B cell (primary cell): Measurements from ENCODE around the gene KCNMB3. TPM values are rescaled to one million over a fixed set of nuclear protein-coding genes. Genes with fewer than 3 reads are reported as not detected.
"Not testable (repeated sequence)": the region's sequence is repeated elsewhere in the genome, so short reads cannot be mapped to it uniquely, and the experiment has no call there.

Experiments
- ATAC-seq: fragments of 200-7000 bp; cut with Tn5 transposase; one replicate; pipeline ENCODE4 v1.10.0; 2021; ENCODE audit warnings: low read depth, mild to moderate bottlenecking, moderate number of reproducible peaks, moderate library complexity
- CTCF ChIA-PET: fragments of 350-600 bp; sonication (Branson Sonifier 250); formaldehyde crosslinking; loops from one replicate; lab custom pipeline; 2021; ENCODE audit warnings: antibody characterized with exemption, inconsistent platforms; lab: Charles Lee
- POLR2A ChIA-PET: fragments of 350-600 bp; sonication (Branson Sonifier 250); formaldehyde crosslinking; loops from one replicate; lab custom pipeline; 2021; ENCODE audit warnings: antibody characterized with exemption; lab: Charles Lee
- DNase-seq: peaks from one replicate; pipeline ENCODE4 v3.0.0; 2013
- H2AFZ ChIP-seq: 2 replicates; pipeline ENCODE4 v1.6.1; 2012; ENCODE audit warnings: mild to moderate bottlenecking, low read depth, low read length; ENCODE audit not compliant: insufficient read depth, poor library complexity, severe bottlenecking
- H3K27ac ChIP-seq, 2 donors: 1 replicate in 1 of 2; 2 replicates in 1 of 2; pipeline ENCODE4 v1.5.1; 2012 to 2013; ENCODE audit warnings: low read length in 2 of 2, mild to moderate bottlenecking in 2 of 2, moderate library complexity in 1 of 2
- H3K27me3 ChIP-seq, 4 experiments: fragments of 200-600 bp in 1 of 4; sonication (generic) in 1 of 4; replicated peaks in 1 of 4; 1 replicate in 2 of 4; 2 replicates in 2 of 4; pipeline versions ENCODE4 v1.6.1 to v1.7.0; 2013 to 2016; ENCODE audit warnings: low read length in 3 of 4, mild to moderate bottlenecking in 2 of 4, mixed read lengths in 1 of 4, moderate library complexity in 1 of 4; ENCODE audit not compliant: insufficient read depth in 4 of 4, control insufficient read depth in 3 of 4; ENCODE audit errors: control extremely low read depth in 1 of 4
- H3K36me3 ChIP-seq, 2 experiments: replicated peaks in 1 of 2; 1 replicate in 1 of 2; 2 replicates in 1 of 2; pipeline versions ENCODE4 v1.6.1 to v1.7.1; 2013; ENCODE audit warnings: low read length in 1 of 2; ENCODE audit not compliant: insufficient read depth in 2 of 2, control insufficient read depth in 1 of 2; ENCODE audit errors: control extremely low read depth in 1 of 2, extremely low read depth in 1 of 2
- H3K4me1 ChIP-seq, 2 donors: fragments of 200-600 bp in 1 of 2; sonication (generic) in 1 of 2; 1 replicate in 1 of 2; 2 replicates in 1 of 2; pipeline versions ENCODE4 v1.5.1 to v1.6.1; 2013 to 2017; ENCODE audit warnings: low read length in 2 of 2; ENCODE audit not compliant: control insufficient read depth in 2 of 2, insufficient read depth in 2 of 2
- H3K4me2 ChIP-seq: replicated peaks from 2 replicates; pipeline ENCODE3; 2012; ENCODE audit warnings: mild to moderate bottlenecking, low read depth, low read length; ENCODE audit not compliant: poor library complexity, severe bottlenecking
- H3K4me3 ChIP-seq, 5 experiments: fragments of 200-600 bp in 1 of 5; sonication (generic) in 1 of 5; 1 replicate in 3 of 5; 2 replicates in 2 of 5; pipeline versions ENCODE4 v1.5.1 to v1.7.0; 2011 to 2016; ENCODE audit warnings: low read length in 4 of 5, mild to moderate bottlenecking in 4 of 5, low read depth in 2 of 5, control low read depth in 1 of 5, moderate library complexity in 1 of 5; ENCODE audit not compliant: insufficient read depth in 1 of 5; ENCODE audit errors: control extremely low read depth in 1 of 5, extremely low read depth in 1 of 5
- H3K79me2 ChIP-seq: fragments of 200-600 bp; sonication (generic); one replicate; pipeline ENCODE4 v1.6.0; 2016; ENCODE audit warnings: low read length; ENCODE audit not compliant: control insufficient read depth, insufficient read depth
- H3K9ac ChIP-seq: fragments of 200-600 bp; sonication (generic); 2 replicates; pipeline ENCODE4 v1.6.1; 2017; ENCODE audit warnings: mild to moderate bottlenecking, low read length, moderate library complexity
- H3K9me3 ChIP-seq, 3 donors: one replicate each; pipeline versions ENCODE4 v1.6.1 to v1.7.1; 2013; ENCODE audit warnings: low read length in 2 of 3; ENCODE audit not compliant: control insufficient read depth in 2 of 3, insufficient read depth in 1 of 3; ENCODE audit errors: control extremely low read depth in 1 of 3
- H4K20me1 ChIP-seq: 2 replicates; pipeline ENCODE4 v1.6.0; 2012; ENCODE audit warnings: mild to moderate bottlenecking, low read length; ENCODE audit not compliant: insufficient read depth, control insufficient read depth, poor library complexity, severe bottlenecking
- H3K27ac Mint-ChIP-seq: one replicate; pipeline ENCODE4 v1.8.0; 2021; ENCODE audit warnings: mixed read lengths
- H3K27me3 Mint-ChIP-seq: one replicate; pipeline ENCODE4 v1.8.0; 2021; ENCODE audit warnings: mixed read lengths
- H3K4me1 Mint-ChIP-seq: one replicate; pipeline ENCODE4 v1.8.0; 2021; ENCODE audit warnings: mixed read lengths
- H3K4me3 Mint-ChIP-seq: one replicate; pipeline ENCODE4 v1.8.0; 2021; ENCODE audit warnings: mixed read lengths
- H3K9me3 Mint-ChIP-seq: one replicate; pipeline ENCODE4 v1.8.0; 2022; ENCODE audit warnings: mixed read lengths; ENCODE audit not compliant: insufficient read depth
- EZH2 ChIP-seq: IDR thresholded peaks from 2 replicates; pipeline ENCODE4 v1.6.1; 2012; ENCODE audit warnings: borderline replicate concordance, low read depth, mild to moderate bottlenecking, moderate library complexity, low read length; ENCODE audit not compliant: insufficient read depth, poor library complexity, severe bottlenecking
- WGBS: methylation state at CpG from one replicate; pipeline ENCODE4 v1.1.5; 2013; ENCODE audit warnings: missing lambda C conversion rate; ENCODE audit not compliant: insufficient coverage; 5-methylcytosine and 5-hydroxymethylcytosine counted together
- intact Hi-C: fragments of 100-400 bp; cut with micrococcal nuclease; formaldehyde crosslinking; loops from one replicate; pipeline ENCODE4 v1.10.0; 2022
- polyA plus RNA-seq: library from polyadenylated mRNA; depleted of rRNA; stranded (reverse); fragments of >200 nt; gene quantifications from 2 replicates; pipeline ENCODE4 v1.2.3, GENCODE V29; 2012
- total RNA-seq, 2 donors: library from RNA; stranded (reverse); fragments of 120-200 nt in 1 of 2; gene quantifications; 1 replicate in 1 of 2; 2 replicates in 1 of 2; pipeline versions ENCODE4 v1.2.3 to v1.2.4, GENCODE V29; 2013 to 2022
- TF ChIP-seq, protein P1 (sequence below): fragments of 200-600 bp; IDR thresholded peaks from one replicate; pipeline ENCODE4 v1.8.0; 2022; ENCODE audit warnings: antibody characterized with exemption, mild to moderate bottlenecking

KCNMB3 gene
- total and polyA plus RNA-seq, 2 donors (not counting 1 experiment from before 2014, with no cell fraction given) = 3.5 to 5.7 TPM

DNA sequence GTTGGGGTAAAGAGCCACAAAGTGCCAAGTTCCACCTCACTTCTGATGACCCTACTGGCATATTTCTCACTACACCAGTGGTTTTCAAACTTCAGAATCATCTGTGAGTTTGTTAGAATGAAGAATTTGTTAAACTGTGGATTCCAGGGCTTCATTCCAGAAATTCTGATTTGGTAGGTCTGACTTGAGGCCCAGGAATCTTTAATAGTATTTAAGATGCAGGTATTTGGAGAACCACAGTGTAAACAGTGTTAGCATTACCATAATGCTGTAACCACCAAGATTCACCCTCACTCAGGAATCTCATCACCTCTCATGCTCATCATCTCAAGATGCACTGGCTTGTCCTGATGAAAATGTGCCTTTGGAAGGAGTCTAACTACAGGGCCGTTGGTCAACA is 6.0 kb downstream of the KCNMB3 start:
- TF ChIP-seq EZH2 = no peak
- TF ChIP-seq, protein P1, sequence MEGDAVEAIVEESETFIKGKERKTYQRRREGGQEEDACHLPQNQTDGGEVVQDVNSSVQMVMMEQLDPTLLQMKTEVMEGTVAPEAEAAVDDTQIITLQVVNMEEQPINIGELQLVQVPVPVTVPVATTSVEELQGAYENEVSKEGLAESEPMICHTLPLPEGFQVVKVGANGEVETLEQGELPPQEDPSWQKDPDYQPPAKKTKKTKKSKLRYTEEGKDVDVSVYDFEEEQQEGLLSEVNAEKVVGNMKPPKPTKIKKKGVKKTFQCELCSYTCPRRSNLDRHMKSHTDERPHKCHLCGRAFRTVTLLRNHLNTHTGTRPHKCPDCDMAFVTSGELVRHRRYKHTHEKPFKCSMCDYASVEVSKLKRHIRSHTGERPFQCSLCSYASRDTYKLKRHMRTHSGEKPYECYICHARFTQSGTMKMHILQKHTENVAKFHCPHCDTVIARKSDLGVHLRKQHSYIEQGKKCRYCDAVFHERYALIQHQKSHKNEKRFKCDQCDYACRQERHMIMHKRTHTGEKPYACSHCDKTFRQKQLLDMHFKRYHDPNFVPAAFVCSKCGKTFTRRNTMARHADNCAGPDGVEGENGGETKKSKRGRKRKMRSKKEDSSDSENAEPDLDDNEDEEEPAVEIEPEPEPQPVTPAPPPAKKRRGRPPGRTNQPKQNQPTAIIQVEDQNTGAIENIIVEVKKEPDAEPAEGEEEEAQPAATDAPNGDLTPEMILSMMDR = no peak
- POLR2A ChIA-PET = no interaction called here
- H3K27ac Mint-ChIP-seq = peak overlapping the region; percentile 41

DNA sequence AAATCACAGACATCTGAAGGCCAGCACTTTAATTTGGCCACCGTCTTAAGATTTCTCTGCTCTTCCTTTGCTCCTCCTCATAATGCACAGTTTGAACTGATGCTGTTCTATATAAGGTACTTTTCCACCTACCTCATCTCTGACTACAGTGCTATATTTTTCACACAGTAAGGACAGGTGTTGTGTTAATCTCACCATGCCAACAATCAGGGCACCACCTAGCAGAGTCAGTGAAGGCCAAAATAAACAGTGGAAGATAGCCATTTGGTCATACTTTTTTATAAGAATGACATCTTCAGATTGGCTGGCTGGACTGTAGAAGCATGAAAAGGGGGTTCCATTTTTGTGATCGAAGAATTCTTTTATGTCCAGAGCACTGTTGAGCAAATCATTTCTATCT is 8.1 kb downstream of the KCNMB3 start:
- H2AFZ ChIP-seq, POLR2A ChIA-PET, H3K27me3 ChIP-seq: not testable (repeated sequence)

More for the DNA sequence above, 6.0 kb downstream of the KCNMB3 start:
- no peaks in the 10 kb centered on the region for H3K27me3 ChIP-seq
- no peaks in the 10 kb centered on the region for H3K4me1 ChIP-seq
- no peak overlapping the region for H3K4me2 ChIP-seq
- H3K9me3 ChIP-seq = no peaks in the 10 kb centered on the region
- H3K27me3 Mint-ChIP-seq = no peaks in the 10 kb centered on the region
- DNase-seq = no peak
- no peak overlapping the region for H3K27ac ChIP-seq
- no peak overlapping the region for H2AFZ ChIP-seq
- 100% methylated on average over 1 of the region's 1 CpG for WGBS
- H3K4me3 Mint-ChIP-seq = no peak overlapping the region
- H3K9ac ChIP-seq = no peak overlapping the region
- no peaks in the 10 kb centered on the region for H3K36me3 ChIP-seq
- intact Hi-C loops = no loop called here
- ATAC-seq = no peak
- H3K4me1 Mint-ChIP-seq = no peaks in the 10 kb centered on the region
- H3K4me3 ChIP-seq = no peak overlapping the region
- H3K9me3 Mint-ChIP-seq = no peaks in the 10 kb centered on the region
- CTCF ChIA-PET = no interaction called here
- H3K79me2 ChIP-seq = no peaks in the 10 kb centered on the region
- no peaks in the 10 kb centered on the region for H4K20me1 ChIP-seq

DNA sequence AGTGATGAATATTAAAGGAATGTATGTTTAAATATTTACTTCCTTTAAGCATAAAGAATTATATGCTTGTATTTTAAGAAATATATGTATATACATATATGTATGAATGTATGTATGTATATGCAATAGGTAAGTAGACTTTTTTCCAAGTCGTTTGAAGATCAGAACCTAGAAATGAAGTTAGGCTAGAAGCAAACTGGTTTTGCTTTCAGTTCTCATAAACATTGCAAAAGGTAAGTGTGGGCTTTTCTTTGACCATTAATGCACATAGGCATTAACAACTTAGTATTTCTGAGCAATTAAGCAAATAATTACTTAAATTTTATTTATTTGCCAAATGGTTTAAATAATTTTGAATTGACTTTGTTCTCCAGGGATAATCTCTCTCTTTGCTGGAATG is 10.6 kb downstream of the KCNMB3 start:
- POLR2A ChIA-PET, H3K27ac ChIP-seq, H4K20me1 ChIP-seq, H3K4me3 Mint-ChIP-seq, H2AFZ ChIP-seq, H3K4me1 ChIP-seq, H3K36me3 ChIP-seq, H3K9me3 ChIP-seq, H3K27me3 ChIP-seq, DNase-seq, CTCF ChIA-PET, H3K4me1 Mint-ChIP-seq, ATAC-seq, H3K9me3 Mint-ChIP-seq, intact Hi-C loops, H3K27ac Mint-ChIP-seq, H3K79me2 ChIP-seq, H3K4me3 ChIP-seq, H3K27me3 Mint-ChIP-seq, H3K4me2 ChIP-seq, H3K9ac ChIP-seq: not testable (repeated sequence)
- no CpG with 5 or more reads among the region's 1 CpG for WGBS

More for the DNA sequence above, 8.1 kb downstream of the KCNMB3 start:
- H3K9ac ChIP-seq, H3K9me3 ChIP-seq, H3K79me2 ChIP-seq, H3K4me3 Mint-ChIP-seq, ATAC-seq, H3K4me1 Mint-ChIP-seq, H4K20me1 ChIP-seq, H3K4me1 ChIP-seq, H3K4me3 ChIP-seq, H3K4me2 ChIP-seq, H3K27ac ChIP-seq, H3K27me3 Mint-ChIP-seq, H3K36me3 ChIP-seq, DNase-seq, intact Hi-C loops, CTCF ChIA-PET, H3K9me3 Mint-ChIP-seq: not testable (repeated sequence)
- 100% methylated on average over 1 of the region's 2 CpGs for WGBS
- H3K27ac Mint-ChIP-seq = peak overlapping the region; percentile 20
